ENCODE measurements around the gene SEMA5A. TPM values are rescaled to one million over a fixed set of nuclear protein-coding genes. Genes with fewer than 3 reads are reported as not detected.

Gene SEMA5A
- total RNA-seq, 1 experiment from 2014 or later: 0.15 TPM

GRCh38 chr5:9409413-9409960 is 136.4 kb downstream of the SEMA5A start:
- in situ Hi-C loops (cut with HindIII; ENCODE audit: low pct_unique_long_range_greater_than_20kb, low sequenced_read_pairs) (no loop called here), intact Hi-C loops (cut with micrococcal nuclease; ENCODE audit: unreplicated experiment) (no loop called here)
- CTCF ChIA-PET: no interaction called here
- no peak for ATAC-seq
- no peak for DNase-seq (ENCODE audit: low read depth, low spot score)
- no peak overlapping the region for H3K27ac ChIP-seq (ENCODE audit: low read length)
- H3K27me3 ChIP-seq (ENCODE audit: control insufficient read depth, insufficient read depth, low read length): no peaks in the 10 kb centered on the region
- BruUV-seq (replicated peaks): no TSS peak
- H3K9me3 ChIP-seq (ENCODE audit: control insufficient read depth, insufficient read depth, low read depth, low read length): no peaks in the 10 kb centered on the region
- H3K36me3 ChIP-seq (ENCODE audit: control insufficient read depth, insufficient read depth, low read length): no peaks in the 10 kb centered on the region
- no peaks in the 10 kb centered on the region for H3K4me1 ChIP-seq (ENCODE audit: control insufficient read depth, insufficient read depth, low read length)
- TF ChIP-seq, protein P1, sequence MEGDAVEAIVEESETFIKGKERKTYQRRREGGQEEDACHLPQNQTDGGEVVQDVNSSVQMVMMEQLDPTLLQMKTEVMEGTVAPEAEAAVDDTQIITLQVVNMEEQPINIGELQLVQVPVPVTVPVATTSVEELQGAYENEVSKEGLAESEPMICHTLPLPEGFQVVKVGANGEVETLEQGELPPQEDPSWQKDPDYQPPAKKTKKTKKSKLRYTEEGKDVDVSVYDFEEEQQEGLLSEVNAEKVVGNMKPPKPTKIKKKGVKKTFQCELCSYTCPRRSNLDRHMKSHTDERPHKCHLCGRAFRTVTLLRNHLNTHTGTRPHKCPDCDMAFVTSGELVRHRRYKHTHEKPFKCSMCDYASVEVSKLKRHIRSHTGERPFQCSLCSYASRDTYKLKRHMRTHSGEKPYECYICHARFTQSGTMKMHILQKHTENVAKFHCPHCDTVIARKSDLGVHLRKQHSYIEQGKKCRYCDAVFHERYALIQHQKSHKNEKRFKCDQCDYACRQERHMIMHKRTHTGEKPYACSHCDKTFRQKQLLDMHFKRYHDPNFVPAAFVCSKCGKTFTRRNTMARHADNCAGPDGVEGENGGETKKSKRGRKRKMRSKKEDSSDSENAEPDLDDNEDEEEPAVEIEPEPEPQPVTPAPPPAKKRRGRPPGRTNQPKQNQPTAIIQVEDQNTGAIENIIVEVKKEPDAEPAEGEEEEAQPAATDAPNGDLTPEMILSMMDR (IDR thresholded peaks at IDR 0.05): no peak
- TF ChIP-seq REST (IDR thresholded peaks at IDR 0.05; ENCODE audit: insufficient read depth in 1 of 2, low read depth in 2 of 2, low read length in 1 of 2): no peak
- TF ChIP-seq POLR2AphosphoS5 (IDR thresholded peaks at IDR 0.05; ENCODE audit: low read depth, low read length): no peak
- TF ChIP-seq SIN3A (IDR thresholded peaks at IDR 0.05; ENCODE audit: borderline replicate concordance, insufficient read depth, low read depth, low read length): no peak
- TF ChIP-seq TCF7L2 (IDR thresholded peaks at IDR 0.05; ENCODE audit: low read depth, low read length): no peak
- no peak overlapping the region for H3K4me3 ChIP-seq (ENCODE audit: low read depth in 2 of 2, low read length in 2 of 2)
- POLR2A ChIA-PET: no interaction called here

DNA sequence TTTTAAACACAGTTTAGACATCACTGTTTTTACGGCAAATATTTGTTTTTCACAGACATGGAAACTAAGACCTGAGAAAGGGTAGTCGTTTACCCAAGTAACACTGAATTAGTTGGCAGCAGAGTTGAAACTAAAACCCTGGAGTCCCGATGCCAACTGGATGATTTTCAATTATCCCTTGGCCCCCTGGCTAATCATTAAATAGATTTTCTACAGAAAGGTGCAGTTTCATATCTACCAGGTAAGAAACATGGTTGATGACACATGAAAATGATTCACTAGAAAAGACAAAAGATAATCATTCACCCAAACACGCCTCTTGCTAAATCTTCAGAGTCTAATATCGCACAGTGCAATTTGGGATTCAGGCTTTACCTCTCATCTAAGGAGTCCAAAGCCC is 136.9 kb downstream of the SEMA5A start:
- no TSS peak for BruUV-seq (replicated peaks)
- intact Hi-C loops (cut with micrococcal nuclease; ENCODE audit: unreplicated experiment): no loop called here
- no peaks in the 10 kb centered on the region for H3K9me3 ChIP-seq (ENCODE audit: control insufficient read depth, insufficient read depth, low read depth, low read length)
- no peak overlapping the region for H3K4me3 ChIP-seq (ENCODE audit: low read depth in 2 of 2, low read length in 2 of 2)
- no peak overlapping the region for H3K27ac ChIP-seq (ENCODE audit: low read length)
- no peaks in the 10 kb centered on the region for H3K4me1 ChIP-seq (ENCODE audit: control insufficient read depth, insufficient read depth, low read length)
- ATAC-seq: no peak
- CTCF ChIA-PET: no interaction called here
- TF ChIP-seq, protein P1 (IDR thresholded peaks at IDR 0.05): no peak
- TF ChIP-seq POLR2AphosphoS5 (IDR thresholded peaks at IDR 0.05; ENCODE audit: low read depth, low read length): no peak
- no peak for TF ChIP-seq REST (IDR thresholded peaks at IDR 0.05; ENCODE audit: insufficient read depth in 1 of 2, low read depth in 2 of 2, low read length in 1 of 2)
- TF ChIP-seq TCF7L2 (IDR thresholded peaks at IDR 0.05; ENCODE audit: low read depth, low read length): no peak
- TF ChIP-seq SIN3A (IDR thresholded peaks at IDR 0.05; ENCODE audit: borderline replicate concordance, insufficient read depth, low read depth, low read length): no peak
- H3K27me3 ChIP-seq (ENCODE audit: control insufficient read depth, insufficient read depth, low read length): no peaks in the 10 kb centered on the region
- DNase-seq (ENCODE audit: low read depth, low spot score): no peak
- in situ Hi-C loops (cut with HindIII; ENCODE audit: low pct_unique_long_range_greater_than_20kb, low sequenced_read_pairs): no loop called here
- H3K36me3 ChIP-seq (ENCODE audit: control insufficient read depth, insufficient read depth, low read length): no peaks in the 10 kb centered on the region
- POLR2A ChIA-PET: no interaction called here
